WTC11 (cell line): ENCODE data around the gene NANOS2. TPM values are rescaled to one million over a fixed set of nuclear protein-coding genes. Genes with fewer than 3 reads are reported as not detected.

ENCODE experiments used
- ATAC-seq: fragments of 200-7000 bp; cut with Tn5 transposase; 2 replicates; pipeline ENCODE4 v1.10.0; 2021; ENCODE audit warnings: mild to moderate bottlenecking, moderate library complexity
- CTCF ChIA-PET: fragments of 300-600 bp; sonication (Branson Sonifier 250); formaldehyde crosslinking; loops from one replicate; lab custom pipeline; 2021; ENCODE audit warnings: antibody characterized with exemption; lab: Charles Lee
- POLR2A ChIA-PET: fragments of 350-600 bp; sonication (Branson Sonifier 250); formaldehyde crosslinking; loops from one replicate; lab custom pipeline; 2021; ENCODE audit warnings: antibody characterized with exemption; lab: Charles Lee
- DNase-seq: peaks from one replicate; pipeline ENCODE4 v3.0.0; 2021; ENCODE audit warnings: low spot score
- H3K27ac Mint-ChIP-seq: 2 replicates; pipeline ENCODE4 v1.8.0; 2021; ENCODE audit warnings: mixed read lengths
- H3K27me3 Mint-ChIP-seq: 2 replicates; pipeline ENCODE4 v1.8.0; 2021; ENCODE audit warnings: low read depth, mild to moderate bottlenecking, moderate library complexity, mixed read lengths
- H3K36me3 Mint-ChIP-seq: 2 replicates; pipeline ENCODE4 v1.8.0; 2021; ENCODE audit warnings: mixed read lengths
- H3K4me1 Mint-ChIP-seq: 2 replicates; pipeline ENCODE4 v1.8.0; 2022; ENCODE audit warnings: mixed read lengths
- H3K4me3 Mint-ChIP-seq: 2 replicates; pipeline ENCODE4 v1.8.0; 2021; ENCODE audit warnings: mild to moderate bottlenecking, moderate library complexity, mixed read lengths
- H3K9me3 Mint-ChIP-seq: 2 replicates; pipeline ENCODE4 v1.8.0; 2021; ENCODE audit warnings: mixed read lengths
- JUN ChIP-seq: sonication (generic); formaldehyde crosslinking; IDR thresholded peaks from 2 replicates; pipeline ENCODE4 v1.8.0; 2023; ENCODE audit warnings: mild to moderate bottlenecking, missing genetic modification reagents
- MXD4 ChIP-seq: fragments of 250-450 bp; sonication (Bioruptor Pico); IDR thresholded peaks from 2 replicates; pipeline ENCODE4 v1.8.0; 2021; ENCODE audit warnings: mild to moderate bottlenecking, moderate library complexity, borderline replicate concordance
- NFE2L1 ChIP-seq: sonication (generic); formaldehyde crosslinking; IDR thresholded peaks from 2 replicates; pipeline ENCODE4 v1.8.1; 2023; ENCODE audit warnings: missing genetic modification reagents
- SMAD3 ChIP-seq: sonication (generic); formaldehyde crosslinking; IDR thresholded peaks from 2 replicates; pipeline ENCODE4 v1.8.0; 2022; ENCODE audit warnings: missing genetic modification reagents, mild to moderate bottlenecking, borderline replicate concordance
- STAT6 ChIP-seq: sonication (generic); formaldehyde crosslinking; conservative IDR thresholded peaks from 2 replicates; pipeline ENCODE4 v1.8.1; 2023; ENCODE audit warnings: mild to moderate bottlenecking, low read depth, missing genetic modification reagents, moderate library complexity
- ZNF263 ChIP-seq: sonication (generic); formaldehyde crosslinking; IDR thresholded peaks from 2 replicates; pipeline ENCODE4 v1.8.1; 2022; ENCODE audit warnings: low read depth, mild to moderate bottlenecking, moderate library complexity, missing genetic modification reagents
- ZNF396 ChIP-seq: fragments of 250-450 bp; sonication (Bioruptor Pico); IDR thresholded peaks from 2 replicates; pipeline ENCODE4 v1.8.0; 2021; ENCODE audit warnings: mild to moderate bottlenecking, moderate library complexity, borderline replicate concordance
- total RNA-seq: library from RNA; stranded (reverse); gene quantifications from 3 replicates; pipeline ENCODE4 v1.2.3, GENCODE V29; 2021
- TF ChIP-seq, protein P1 (sequence below): sonication (generic); formaldehyde crosslinking; conservative IDR thresholded peaks from 2 replicates; pipeline ENCODE4 v1.8.1; 2022; ENCODE audit warnings: mild to moderate bottlenecking, missing genetic modification reagents
- TF ChIP-seq, protein P2 (sequence below): fragments of 200-600 bp; IDR thresholded peaks from 2 replicates; pipeline ENCODE4 v1.8.0; 2022; ENCODE audit warnings: antibody characterized with exemption
- TF ChIP-seq, protein P3 (sequence below): fragments of 250-450 bp; sonication (Bioruptor Pico); IDR thresholded peaks from 2 replicates; pipeline ENCODE4 v1.9.0; 2021; ENCODE audit warnings: mild to moderate bottlenecking

NANOS2 gene
- total RNA-seq, 1 experiment from 2014 or later, result 0.13 TPM

- CTCF ChIA-PET, result interaction anchor here (0.6 to 4.1 kb wide), 13 partner anchors 9 to 178 kb away, joined by 3 to 41 read pairs (median 5); partner anchors contain the start of genes FOXA3, IRF2BP1, SIX5 and SYMPK
- Mint-ChIP-seq H3K4me3 (peak overlapping the region; percentile 65), H3K27ac (no peak overlapping the region), H3K36me3 (peaks cover 25% of the 10 kb centered on the region), H3K4me1 (peaks cover 12% of the 10 kb centered on the region), H3K9me3 (no peaks in the 10 kb centered on the region), H3K27me3 (peaks cover 25% of the 10 kb centered on the region)
- DNase-seq (no peak), ATAC-seq (no peak)
- POLR2A ChIA-PET, result interaction anchor here (1.5 to 1.9 kb wide), 2 partner anchors 36 to 114 kb away, joined by 4 to 6 read pairs; partner anchors contain the start of gene FOXA3
- TF ChIP-seq ZNF263 (CRISPR knock-in tag) (0 out of 2 replicates have a peak, but pooled peaks have one; percentile 45), JUN (CRISPR knock-in tag) (no peak)
- TF ChIP-seq, protein P1, sequence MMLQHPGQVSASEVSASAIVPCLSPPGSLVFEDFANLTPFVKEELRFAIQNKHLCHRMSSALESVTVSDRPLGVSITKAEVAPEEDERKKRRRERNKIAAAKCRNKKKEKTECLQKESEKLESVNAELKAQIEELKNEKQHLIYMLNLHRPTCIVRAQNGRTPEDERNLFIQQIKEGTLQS (CRISPR knock-in tag), result no peak
- TF ChIP-seq, protein P2, sequence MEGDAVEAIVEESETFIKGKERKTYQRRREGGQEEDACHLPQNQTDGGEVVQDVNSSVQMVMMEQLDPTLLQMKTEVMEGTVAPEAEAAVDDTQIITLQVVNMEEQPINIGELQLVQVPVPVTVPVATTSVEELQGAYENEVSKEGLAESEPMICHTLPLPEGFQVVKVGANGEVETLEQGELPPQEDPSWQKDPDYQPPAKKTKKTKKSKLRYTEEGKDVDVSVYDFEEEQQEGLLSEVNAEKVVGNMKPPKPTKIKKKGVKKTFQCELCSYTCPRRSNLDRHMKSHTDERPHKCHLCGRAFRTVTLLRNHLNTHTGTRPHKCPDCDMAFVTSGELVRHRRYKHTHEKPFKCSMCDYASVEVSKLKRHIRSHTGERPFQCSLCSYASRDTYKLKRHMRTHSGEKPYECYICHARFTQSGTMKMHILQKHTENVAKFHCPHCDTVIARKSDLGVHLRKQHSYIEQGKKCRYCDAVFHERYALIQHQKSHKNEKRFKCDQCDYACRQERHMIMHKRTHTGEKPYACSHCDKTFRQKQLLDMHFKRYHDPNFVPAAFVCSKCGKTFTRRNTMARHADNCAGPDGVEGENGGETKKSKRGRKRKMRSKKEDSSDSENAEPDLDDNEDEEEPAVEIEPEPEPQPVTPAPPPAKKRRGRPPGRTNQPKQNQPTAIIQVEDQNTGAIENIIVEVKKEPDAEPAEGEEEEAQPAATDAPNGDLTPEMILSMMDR, result no peak
These were observed 13.7 kb downstream of the NANOS2 start for GRCh38 chr19:45900738-45901431.

- no peak for DNase-seq
- ATAC-seq, result no peak
- H3K4me1 Mint-ChIP-seq, result peaks cover 12% of the 10 kb centered on the region
- ChIA-PET CTCF (interaction anchor here (4.1 kb wide), 1 partner anchor 14 kb away, joined by 35 read pairs; no protein-coding TSS in a partner anchor), POLR2A (interaction anchor here (1.9 kb wide), 1 partner anchor 35 kb away, joined by 6 read pairs; the partner anchor contains the start of gene FOXA3)
- H3K36me3 Mint-ChIP-seq, result peaks cover 31% of the 10 kb centered on the region
- peaks cover 25% of the 10 kb centered on the region for H3K27me3 Mint-ChIP-seq
- peak overlapping the region; percentile 65 for H3K4me3 Mint-ChIP-seq
- H3K27ac Mint-ChIP-seq, result no peak overlapping the region
- TF ChIP-seq, protein P3, sequence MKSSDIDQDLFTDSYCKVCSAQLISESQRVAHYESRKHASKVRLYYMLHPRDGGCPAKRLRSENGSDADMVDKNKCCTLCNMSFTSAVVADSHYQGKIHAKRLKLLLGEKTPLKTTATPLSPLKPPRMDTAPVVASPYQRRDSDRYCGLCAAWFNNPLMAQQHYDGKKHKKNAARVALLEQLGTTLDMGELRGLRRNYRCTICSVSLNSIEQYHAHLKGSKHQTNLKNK, result no peak
- H3K9me3 Mint-ChIP-seq, result no peaks in the 10 kb centered on the region
These were observed 14.5 kb downstream of the NANOS2 start for GRCh38 chr19:45899919-45900589.

GRCh38 chr19:45899253-45899652 lies 15.3 kb downstream of the NANOS2 start:
- no peak for DNase-seq

More at GRCh38 chr19:45899253-45899652, 15.3 kb downstream of the NANOS2 start:
- Mint-ChIP-seq H3K36me3 (peaks cover 33% of the 10 kb centered on the region), H3K4me3 (no peak overlapping the region), H3K27ac (no peak overlapping the region), H3K27me3 (peaks cover 25% of the 10 kb centered on the region), H3K9me3 (no peaks in the 10 kb centered on the region), H3K4me1 (peaks cover 12% of the 10 kb centered on the region)
- CTCF ChIA-PET, result no interaction called here
- no peak for TF ChIP-seq STAT6 (CRISPR knock-in tag)
- TF ChIP-seq MXD4, result no peak
- TF ChIP-seq NFE2L1 (CRISPR knock-in tag), result no peak
- TF ChIP-seq SMAD3 (CRISPR knock-in tag), result no peak
- no peak for TF ChIP-seq ZNF396 (CRISPR knock-in tag)
- POLR2A ChIA-PET, result no interaction called here
- no peak for ATAC-seq
